Cardiac fibroblast (primary cell): ENCODE measurements around the gene CD300H.
"Not testable (repeated sequence)": the region's sequence is repeated elsewhere in the genome, so short reads cannot be mapped to it uniquely, and the experiment has no call there.

Experiments used
- DNase-seq, 2 donors: peaks; one replicate each; pipeline versions ENCODE4 v3.0.0 to v3.0.0-alpha.2; 2010; ENCODE audit warnings: low read depth in 2 of 2
- H3K4me3 ChIP-seq, 2 donors: replicated peaks in 1 of 2; 1 replicate in 1 of 2; 2 replicates in 1 of 2; pipeline ENCODE4 v1.5.1; 2011; ENCODE audit warnings: low read depth in 2 of 2, low read length in 2 of 2, mild to moderate bottlenecking in 2 of 2, moderate library complexity in 1 of 2
- CTCF ChIP-seq: IDR thresholded peaks from one replicate; pipeline ENCODE4 v1.5.1; 2011; ENCODE audit warnings: low read depth, mild to moderate bottlenecking, low read length, inconsistent platforms

Gene CD300H

GRCh38 chr17:74585711-74586110 is 18.4 kb upstream of the CD300H start:
- no peak for DNase-seq
- no peak for TF ChIP-seq CTCF
- no peak overlapping the region for H3K4me3 ChIP-seq

- DNase-seq = no peak
- TF ChIP-seq CTCF = no peak
- H3K4me3 ChIP-seq = no peak overlapping the region
Observed at GRCh38 chr17:74584292-74585060, 17.2 kb upstream of the CD300H start.

GRCh38 chr17:74582633-74583032 is 15.3 kb upstream of the CD300H start:
- DNase-seq = no peak
- no peak overlapping the region for H3K4me3 ChIP-seq
- no peak for TF ChIP-seq CTCF

- no peak overlapping the region for H3K4me3 ChIP-seq
- DNase-seq = no peak
Observed at GRCh38 chr17:74579900-74580299, 12.6 kb upstream of the CD300H start.

GRCh38 chr17:74578979-74579378 is 11.7 kb upstream of the CD300H start:
- no peak for DNase-seq
- TF ChIP-seq CTCF = no peak
- H3K4me3 ChIP-seq = no peak overlapping the region

More at GRCh38 chr17:74579900-74580299, 12.6 kb upstream of the CD300H start:
- no peak for TF ChIP-seq CTCF

GRCh38 chr17:74574489-74575142 is 7.3 kb upstream of the CD300H start:
- DNase-seq = no peak
- H3K4me3 ChIP-seq = no peak overlapping the region
- no peak for TF ChIP-seq CTCF

GRCh38 chr17:74573635-74574034 is 6.3 kb upstream of the CD300H start:
- not testable (repeated sequence) for H3K4me3 ChIP-seq, DNase-seq
